D721Med (cell line): ENCODE data around the gene NME1.

Experiments
- DNase-seq: peaks from one replicate; pipeline ENCODE4 v3.0.0; 2011; ENCODE audit warnings: low spot score; ENCODE audit not compliant: insufficient read length
- FAIRE-seq: peaks from 2 replicates; lab custom pipeline; 2011; peaks lifted over from hg19 to GRCh38; lab: Jason Lieb, UNC
- CTCF ChIP-seq: IDR thresholded peaks from 2 replicates; pipeline ENCODE4 v1.5.1; 2012; ENCODE audit warnings: mild to moderate bottlenecking, control low read depth; ENCODE audit not compliant: insufficient read depth; ENCODE audit errors: missing control alignments

The NME1 gene

GRCh38 chr17:51184124-51184523 is 30.8 kb downstream of the NME1 start:
- no peak for TF ChIP-seq CTCF
- DNase-seq, result no peak
- no peak for FAIRE-seq

- no peak for TF ChIP-seq CTCF
- DNase-seq, result no peak
- FAIRE-seq, result no peak
These were observed 32.5 kb downstream of the NME1 start for GRCh38 chr17:51185763-51186332.

GRCh38 chr17:51188271-51188833 is 35.0 kb downstream of the NME1 start:
- no peak for TF ChIP-seq CTCF
- FAIRE-seq (no peak), DNase-seq (no peak)

- no peak for DNase-seq
- FAIRE-seq, result no peak
- TF ChIP-seq CTCF, result no peak
These were observed 35.8 kb downstream of the NME1 start for GRCh38 chr17:51189162-51189561.

- FAIRE-seq, result peak; percentile 6
- no peak for DNase-seq
- TF ChIP-seq CTCF, result no peak
These were observed 36.3 kb downstream of the NME1 start for GRCh38 chr17:51189628-51190027.

- TF ChIP-seq CTCF, result no peak
- FAIRE-seq, result no peak
These were observed 38.5 kb downstream of the NME1 start for GRCh38 chr17:51191895-51192294.

GRCh38 chr17:51197754-51198153 is 44.4 kb downstream of the NME1 start:
- no peak for FAIRE-seq
- TF ChIP-seq CTCF, result no peak
- DNase-seq, result no peak

More at GRCh38 chr17:51191895-51192294, 38.5 kb downstream of the NME1 start:
- DNase-seq, result no peak
